HepG2 (cell line): ENCODE data around the gene SH2D5. TPM values are rescaled to one million over a fixed set of nuclear protein-coding genes. Genes with fewer than 3 reads are reported as not detected.

Experiments
- ATAC-seq: fragments of 200-7000 bp; cut with Tn5 transposase; 3 replicates; pipeline ENCODE4 v1.9.1; 2020; ENCODE audit warnings: mild to moderate bottlenecking, moderate library complexity
- BruUV-seq: library from RNA; stranded (reverse); fragments of 400-500 nt; replicated peaks from 2 replicates; lab custom pipeline; 2021; lab: Mats Ljungman, UMichigan
- CTCF ChIA-PET: fragments of 300-600 bp; formaldehyde crosslinking; extraction: SDS; loops from one replicate; lab custom pipeline; 2021; ENCODE audit warnings: low total read pairs, inconsistent platforms, low intra/inter-chr PET ratio; lab: Yijun Ruan, JAX
- POLR2A ChIA-PET: fragments of 350-600 bp; sonication (Branson Sonifier 250); formaldehyde crosslinking; loops from one replicate; lab custom pipeline; 2020; ENCODE audit warnings: antibody characterized with exemption, inconsistent platforms; lab: Yijun Ruan, JAX
- DNase-seq: peaks from one replicate; pipeline ENCODE4 v3.0.0-alpha.2; 2015; ENCODE audit warnings: low spot score
- FAIRE-seq: peaks from 3 replicates; lab custom pipeline; 2011; peaks lifted over from hg19 to GRCh38; lab: Jason Lieb, UNC
- H2AFZ ChIP-seq: one replicate; pipeline ENCODE4 v1.6.1; 2011; ENCODE audit warnings: low read length, inconsistent platforms
- H3K27ac ChIP-seq: fragments of 300-600 bp; 3 replicates; pipeline ENCODE4 v1.8.0; 2011; ENCODE audit warnings: mixed run types, mild to moderate bottlenecking, mixed read lengths, low read length, inconsistent platforms; ENCODE audit not compliant: insufficient read depth; ENCODE audit errors: extremely low read length
- H3K27me3 ChIP-seq, 2 experiments: fragments of 200-600 bp in 1 of 2; 2 replicates in 1 of 2; 3 replicates in 1 of 2; pipeline versions ENCODE4 v1.6.0 to v1.8.0; 2011; ENCODE audit warnings: low read length in 2 of 2, mild to moderate bottlenecking in 2 of 2, moderate library complexity in 2 of 2, inconsistent platforms in 1 of 2; ENCODE audit not compliant: insufficient read depth in 2 of 2, control insufficient read depth in 1 of 2
- H3K36me3 ChIP-seq, 2 experiments: fragments of 200-600 bp in 1 of 2; replicated peaks in 1 of 2; 2 replicates in 1 of 2; 3 replicates in 1 of 2; pipeline versions ENCODE4 v1.5.1 to v1.8.0; 2011; ENCODE audit warnings: low read length in 2 of 2, inconsistent platforms in 1 of 2; ENCODE audit not compliant: insufficient read depth in 2 of 2, control insufficient read depth in 1 of 2
- H3K4me1 ChIP-seq: 2 replicates; pipeline ENCODE4 v1.5.1; 2012; ENCODE audit warnings: low read length, inconsistent platforms; ENCODE audit not compliant: insufficient read depth
- H3K4me2 ChIP-seq: 2 replicates; pipeline ENCODE4 v1.6.0; 2011; ENCODE audit warnings: low read depth, low read length, inconsistent platforms
- H3K4me3 ChIP-seq, 3 experiments: fragments of 200-600 bp in 1 of 3; sonication (generic), shearing (Covaris generic) in 1 of 3; replicated peaks in 1 of 3; 2 replicates each; pipeline ENCODE4 v1.5.1; 2011 to 2016; ENCODE audit warnings: low read length in 3 of 3, inconsistent platforms in 2 of 3, low read depth in 2 of 3, mild to moderate bottlenecking in 2 of 3, control low read depth in 1 of 3, mixed read lengths in 1 of 3; ENCODE audit not compliant: insufficient read depth in 1 of 3
- H3K79me2 ChIP-seq: one replicate; pipeline ENCODE4 v1.6.1; 2011; ENCODE audit warnings: low read length, inconsistent platforms; ENCODE audit not compliant: insufficient read depth
- H3K9ac ChIP-seq: 2 replicates; pipeline ENCODE4 v1.6.0; 2011; ENCODE audit warnings: mild to moderate bottlenecking, low read depth, low read length, inconsistent platforms; ENCODE audit not compliant: insufficient read depth
- H3K9me3 ChIP-seq: 2 replicates; pipeline ENCODE4 v1.5.1; 2012; ENCODE audit warnings: mild to moderate bottlenecking, low read length
- H4K20me1 ChIP-seq: 2 replicates; pipeline ENCODE4 v1.6.0; 2011; ENCODE audit warnings: inconsistent platforms, mild to moderate bottlenecking, low read length, moderate library complexity; ENCODE audit not compliant: insufficient read depth
- BHLHE40 ChIP-seq: IDR thresholded peaks from 2 replicates; pipeline ENCODE4 v1.6.1; 2011; ENCODE audit warnings: low read length, improper control_type of control experiment
- GABPA ChIP-seq, 2 experiments: IDR thresholded peaks; 2 replicates each; pipeline ENCODE4 v1.6.1; 2011 to 2016; ENCODE audit warnings: low read depth in 2 of 2, low read length in 1 of 2, missing biosample characterization in 1 of 2, missing genetic modification characterization in 1 of 2
- HNF4A ChIP-seq: sonication (generic); formaldehyde crosslinking; IDR thresholded peaks from 2 replicates; pipeline ENCODE4 v1.4.0; 2020; ENCODE audit warnings: missing genetic modification reagents
- TOPORS ChIP-seq: sonication (generic); formaldehyde crosslinking; IDR thresholded peaks from 2 replicates; pipeline ENCODE4 v1.8.0; 2023; ENCODE audit warnings: mild to moderate bottlenecking, missing genetic modification reagents
- ZNF263 ChIP-seq: sonication (generic); formaldehyde crosslinking; IDR thresholded peaks from 2 replicates; pipeline ENCODE4 v1.4.0; 2020; ENCODE audit warnings: missing genetic modification reagents
- ZNF629 ChIP-seq: sonication (generic); formaldehyde crosslinking; conservative IDR thresholded peaks from 2 replicates; pipeline ENCODE4 v1.5.0; 2020; ENCODE audit warnings: missing genetic modification reagents
- WGBS: methylation state at CpG from one replicate; pipeline ENCODE4 v1.1.6; 2017; ENCODE audit warnings: low lambda C conversion rate; 5-methylcytosine and 5-hydroxymethylcytosine counted together
- in situ Hi-C: cut with HindIII; loops from 2 replicates; pipeline ENCODE4 v1.10.0; 2017; ENCODE audit warnings: low pct_unique_long_range_greater_than_20kb; ENCODE audit not compliant: extremely low pct_ligation_motif_present
- intact Hi-C: fragments of 100-400 bp; cut with micrococcal nuclease; formaldehyde crosslinking; loops from one replicate; pipeline ENCODE4 v1.10.0; 2022; ENCODE audit not compliant: unreplicated experiment
- polyA plus RNA-seq, 8 experiments: library from polyadenylated mRNA; depleted of rRNA in 3 of 8; stranded (reverse) in 7 of 8; unstranded in 1 of 8; fragments of >200 nt; fragmentation: Illumina TruSeq in 4 of 8; extraction: Trizol in 4 of 8; gene quantifications; 2 replicates each; pipeline versions ENCODE4 v1.2.1 to v1.2.3, GENCODE V29; 2011 to 2016; ENCODE audit warnings: low read depth in 4 of 8, missing spikeins in 1 of 8, mixed read lengths in 1 of 8; ENCODE audit not compliant: insufficient read depth in 1 of 8
- total RNA-seq, 5 experiments: library from RNA; depleted of rRNA; stranded (reverse); fragments of >200 nt; fragmentation: Illumina TruSeq; extraction: Trizol; gene quantifications; 2 replicates each; pipeline ENCODE4 v1.2.3, GENCODE V29; 2016; ENCODE audit warnings: low read depth in 1 of 5

SH2D5 gene
- total and polyA plus RNA-seq, 2 of the 13 experiments (the other 11 are each of a cell fraction or from before 2014, with no cell fraction given) = 1.2 to 3.4 TPM

GRCh38 chr1:20670936-20671335 lies 61.6 kb downstream of the SH2D5 start:
- H3K36me3 ChIP-seq = no peaks in the 10 kb centered on the region
- TF ChIP-seq ZNF263 (peak; percentile 98), BHLHE40 (no peak), ZNF629 (peak; percentile 86), HNF4A (CRISPR knock-in tag) (peak; percentile 56; the same call in 1 of the 2 replicates), TOPORS (no peak), GABPA (IDR thresholded peaks at IDR 0.05; ENCODE audit: low read depth, low read length) (no peak), GABPA (CRISPR knock-in tag; IDR thresholded peaks at IDR 0.05; ENCODE audit: low read depth) (0 out of 2 replicates have a peak, but pooled peaks have one; percentile 12)
- peak overlapping the region; percentile 25 for H3K4me2 ChIP-seq
- no peak overlapping the region for H3K27ac ChIP-seq
- ChIA-PET CTCF (no interaction called here), POLR2A (interaction anchor here (1.0 kb wide), 1 partner anchor 10 kb away, joined by 5 read pairs; the partner anchor contains the start of gene DDOST)
- no peak overlapping the region; the same call in 1 of the 2 replicates for H3K9ac ChIP-seq
- intact Hi-C loops = no loop called here
- no peaks in the 10 kb centered on the region for H3K9me3 ChIP-seq
- no peak overlapping the region for H2AFZ ChIP-seq
- in situ Hi-C loops = no loop called here
- H3K79me2 ChIP-seq = no peaks in the 10 kb centered on the region
- no peaks in the 10 kb centered on the region; a peak in 1 of 5 replicates for H3K27me3 ChIP-seq
- no peaks in the 10 kb centered on the region for H4K20me1 ChIP-seq
- H3K4me1 ChIP-seq = peaks cover 18% of the 10 kb centered on the region; the same call in 1 of the 2 replicates
- no peak overlapping the region for H3K4me3 ChIP-seq
- FAIRE-seq (no peak), ATAC-seq (no peak), DNase-seq (no peak)
- WGBS = 69% methylated on average over 2 of the region's 5 CpGs
- BruUV-seq = no TSS peak

Other genes with a start within 250 kb of the SH2D5 start
- 38.6 and 44.3 TPM in 2 replicates for gene CAMK2N1, start 246.5 kb downstream of the SH2D5 start, total RNA-seq (2016; rRNA removed; fragmentation: Illumina TruSeq; extraction: Trizol)
- 32.7 and 38.0 TPM in 2 replicates for gene CAMK2N1, start 246.5 kb downstream of the SH2D5 start, polyA plus RNA-seq (2011; rRNA removed)
- gene MUL1, start 224.6 kb downstream of the SH2D5 start, total RNA-seq (2016; rRNA removed; fragmentation: Illumina TruSeq; extraction: Trizol) = 13.5 and 26.5 TPM in 2 replicates
- 21.5 and 27.5 TPM in 2 replicates for gene MUL1, start 224.6 kb downstream of the SH2D5 start, polyA plus RNA-seq (2011; rRNA removed)
- 3.2 and 3.7 TPM in 2 replicates for gene FAM43B, start 180.1 kb downstream of the SH2D5 start, total RNA-seq (2016; rRNA removed; fragmentation: Illumina TruSeq; extraction: Trizol)
- 0.63 and 0.80 TPM in 2 replicates for gene FAM43B, start 180.1 kb downstream of the SH2D5 start, polyA plus RNA-seq (2011; rRNA removed)
- 0.66 and 0.72 TPM in 2 replicates for gene CDA, start 143.6 kb downstream of the SH2D5 start, total RNA-seq (2016; rRNA removed; fragmentation: Illumina TruSeq; extraction: Trizol)
- gene CDA, start 143.6 kb downstream of the SH2D5 start, polyA plus RNA-seq (2011; rRNA removed) = 2.1 and 5.2 TPM in 2 replicates
- gene PINK1, start 99.2 kb downstream of the SH2D5 start, total RNA-seq (2016; rRNA removed; fragmentation: Illumina TruSeq; extraction: Trizol) = 13.1 and 15.3 TPM in 2 replicates
- gene PINK1, start 99.2 kb downstream of the SH2D5 start, polyA plus RNA-seq (2011; rRNA removed) = 16.1 and 22.2 TPM in 2 replicates
- gene DDOST, start 71.3 kb downstream of the SH2D5 start, total RNA-seq (2016; rRNA removed; fragmentation: Illumina TruSeq; extraction: Trizol) = 167 and 335 TPM in 2 replicates
- 485 and 494 TPM in 2 replicates for gene DDOST, start 71.3 kb downstream of the SH2D5 start, polyA plus RNA-seq (2011; rRNA removed)
- 0.24 and 0.25 TPM in 2 replicates for gene KIF17, start 14.7 kb downstream of the SH2D5 start, total RNA-seq (2016; rRNA removed; fragmentation: Illumina TruSeq; extraction: Trizol)
- 0.44 and 0.52 TPM in 2 replicates for gene KIF17, start 14.7 kb downstream of the SH2D5 start, polyA plus RNA-seq (2011; rRNA removed)
- 137 and 163 TPM in 2 replicates for gene HP1BP3, start 54.6 kb upstream of the SH2D5 start, total RNA-seq (2016; rRNA removed; fragmentation: Illumina TruSeq; extraction: Trizol)
- 88.7 and 98.5 TPM in 2 replicates for gene HP1BP3, start 54.6 kb upstream of the SH2D5 start, polyA plus RNA-seq (2011; rRNA removed)